CD14-positive monocyte (primary cell): ENCODE results near the gene LTV1. TPM values are rescaled to one million over a fixed set of nuclear protein-coding genes. Genes with fewer than 3 reads are reported as not detected.

ENCODE experiments used
- DNase-seq, 3 donors: peaks; one replicate each; pipeline ENCODE4 v3.0.0-alpha.2; 2011 to 2022
- H2AFZ ChIP-seq: 2 replicates; pipeline ENCODE4 v1.6.0; 2012; ENCODE audit warnings: mild to moderate bottlenecking, low read depth, low read length, inconsistent platforms; ENCODE audit not compliant: insufficient read depth, poor library complexity, severe bottlenecking
- H3K27ac ChIP-seq, 2 donors: 1 replicate in 1 of 2; 2 replicates in 1 of 2; pipeline ENCODE4 v1.5.1; 2012 to 2013; ENCODE audit warnings: low read length in 2 of 2, control low read depth in 1 of 2, inconsistent platforms in 1 of 2, low read depth in 1 of 2, mild to moderate bottlenecking in 1 of 2
- H3K27me3 ChIP-seq, 2 donors: one replicate each; pipeline versions ENCODE4 v1.6.0 to v1.6.1; 2011 to 2013; ENCODE audit warnings: low read length in 2 of 2; ENCODE audit not compliant: control insufficient read depth in 2 of 2, insufficient read depth in 2 of 2
- H3K36me3 ChIP-seq, 2 donors: replicated peaks in 1 of 2; 1 replicate in 1 of 2; 2 replicates in 1 of 2; pipeline versions ENCODE4 v1.5.1 to v1.6.1; 2012 to 2013; ENCODE audit warnings: low read length in 2 of 2, control low read depth in 1 of 2, inconsistent platforms in 1 of 2, mild to moderate bottlenecking in 1 of 2; ENCODE audit not compliant: insufficient read depth in 2 of 2, control insufficient read depth in 1 of 2
- H3K4me1 ChIP-seq, 2 donors: 1 replicate in 1 of 2; 2 replicates in 1 of 2; pipeline versions ENCODE4 v1.5.1 to v1.6.1; 2012 to 2013; ENCODE audit warnings: low read length in 2 of 2, control low read depth in 1 of 2, inconsistent platforms in 1 of 2, mild to moderate bottlenecking in 1 of 2, moderate library complexity in 1 of 2; ENCODE audit not compliant: insufficient read depth in 2 of 2, control insufficient read depth in 1 of 2
- H3K4me2 ChIP-seq: replicated peaks from 2 replicates; pipeline ENCODE3; 2012; ENCODE audit warnings: low read length, moderate library complexity, mild to moderate bottlenecking; ENCODE audit not compliant: poor library complexity, severe bottlenecking; ENCODE audit errors: extremely low read depth
- H3K4me3 ChIP-seq, 3 experiments: fragments of 200-600 bp in 1 of 3; sonication (generic) in 1 of 3; replicated peaks in 1 of 3; 1 replicate in 2 of 3; 2 replicates in 1 of 3; pipeline ENCODE4 v1.5.1; 2011 to 2013; ENCODE audit warnings: low read length in 3 of 3, mild to moderate bottlenecking in 3 of 3, control low read depth in 2 of 3, low read depth in 2 of 3, inconsistent platforms in 1 of 3, moderate library complexity in 1 of 3
- H3K79me2 ChIP-seq: 2 replicates; pipeline ENCODE4 v1.6.0; 2012; ENCODE audit warnings: mild to moderate bottlenecking, control low read depth, inconsistent platforms, low read length, moderate library complexity; ENCODE audit not compliant: insufficient read depth
- H3K9ac ChIP-seq: 2 replicates; pipeline ENCODE4 v1.6.0; 2017; ENCODE audit warnings: low read length, mild to moderate bottlenecking; ENCODE audit not compliant: insufficient read depth, poor library complexity, severe bottlenecking
- H3K9me3 ChIP-seq, 2 donors: replicated peaks in 1 of 2; 1 replicate in 1 of 2; 2 replicates in 1 of 2; pipeline versions ENCODE4 v1.5.1 to v1.6.1; 2012 to 2013; ENCODE audit warnings: low read length in 2 of 2, control low read depth in 1 of 2; ENCODE audit not compliant: control insufficient read depth in 1 of 2, insufficient read depth in 1 of 2
- H4K20me1 ChIP-seq: 2 replicates; pipeline ENCODE4 v1.6.0; 2012; ENCODE audit warnings: mild to moderate bottlenecking, low read length, control low read depth, moderate library complexity; ENCODE audit not compliant: insufficient read depth
- H3K27ac Mint-ChIP-seq, 7 donors: one replicate each; pipeline ENCODE4 v1.8.0; 2020; ENCODE audit warnings: mild to moderate bottlenecking in 7 of 7, mixed read lengths in 7 of 7, moderate library complexity in 6 of 7, inconsistent platforms in 2 of 7
- H3K27me3 Mint-ChIP-seq, 3 donors: one replicate each; pipeline ENCODE4 v1.8.0; 2021 to 2022; ENCODE audit warnings: low read depth in 3 of 3, mild to moderate bottlenecking in 3 of 3, mixed read lengths in 3 of 3, moderate library complexity in 3 of 3, inconsistent platforms in 1 of 3
- H3K36me3 Mint-ChIP-seq, 2 donors: one replicate each; pipeline ENCODE4 v1.8.0; 2020; ENCODE audit warnings: mixed read lengths in 2 of 2, inconsistent platforms in 1 of 2, mild to moderate bottlenecking in 1 of 2
- H3K4me1 Mint-ChIP-seq: one replicate; pipeline ENCODE4 v1.8.0; 2020; ENCODE audit warnings: mild to moderate bottlenecking, mixed read lengths
- H3K4me3 Mint-ChIP-seq, 2 donors: one replicate each; pipeline ENCODE4 v1.8.0; 2020; ENCODE audit warnings: mild to moderate bottlenecking in 2 of 2, mixed read lengths in 2 of 2, moderate library complexity in 1 of 2
- H3K9me3 Mint-ChIP-seq, 7 donors: one replicate each; pipeline ENCODE4 v1.8.0; 2020 to 2022; ENCODE audit warnings: mixed read lengths in 7 of 7, mild to moderate bottlenecking in 6 of 7, moderate library complexity in 6 of 7, inconsistent platforms in 2 of 7
- CTCF ChIP-seq: fragments of 200-600 bp; IDR thresholded peaks from one replicate; pipeline ENCODE4 v1.8.0; 2022; ENCODE audit warnings: antibody characterized with exemption, mild to moderate bottlenecking
- WGBS: methylation state at CpG from one replicate; pipeline ENCODE4 v1.1.5; 2013; ENCODE audit warnings: missing lambda C conversion rate; ENCODE audit not compliant: insufficient coverage; 5-methylcytosine and 5-hydroxymethylcytosine counted together
- intact Hi-C, 2 donors: fragments of 100-400 bp; cut with micrococcal nuclease; formaldehyde crosslinking; loops; one replicate each; pipeline versions ENCODE4 v1.15.0 to v1.15.1; 2023
- polyA plus RNA-seq, 3 donors: library from polyadenylated mRNA; depleted of rRNA in 1 of 3; unstranded in 2 of 3; stranded (reverse) in 1 of 3; fragments of 300-500 nt in 2 of 3; fragments of >200 nt in 1 of 3; fragmentation: Illumina TruSeq in 2 of 3; gene quantifications; 1 replicate in 2 of 3; 2 replicates in 1 of 3; pipeline ENCODE4 v1.2.3, GENCODE V29; 2012 to 2021
- small RNA-seq: library from RNA; depleted of rRNA; stranded (forward); fragments of <200 nt; gene quantifications from one replicate; pipeline ENCODE3, GENCODE V24; 2012; ENCODE audit warnings: low read depth; ENCODE audit not compliant: insufficient read length

The LTV1 gene
- polyA plus RNA-seq, 3 donors = 10.5 to 15.4 (median 11.6) TPM

- H3K27ac ChIP-seq = no peak overlapping the region
- no peak for TF ChIP-seq CTCF
- H3K27me3 ChIP-seq = no peaks in the 10 kb centered on the region
- no peak overlapping the region for H3K9ac ChIP-seq
- H3K4me3 ChIP-seq = no peak overlapping the region
- H3K36me3 ChIP-seq = no peaks in the 10 kb centered on the region
- WGBS = 100% methylated on average over 1 of the region's 1 CpG
- Mint-ChIP-seq H3K9me3 (peaks cover 16 to 52% (median 26%) of the 10 kb centered on the region in 7 donors), H3K4me1 (no peaks in the 10 kb centered on the region), H3K4me3 (no peak overlapping the region), H3K36me3 (peaks cover 6 to 12% of the 10 kb centered on the region in 2 donors), H3K27me3 (peaks cover 0 to 1% (median 1%) of the 10 kb centered on the region in 3 donors), H3K27ac (no peak overlapping the region)
- H3K4me2 ChIP-seq = no peak overlapping the region
- peaks cover 13 to 24% of the 10 kb centered on the region in 2 donors for H3K9me3 ChIP-seq
- H3K4me1 ChIP-seq = no peaks in the 10 kb centered on the region
- DNase-seq = no peak
- H4K20me1 ChIP-seq = no peaks in the 10 kb centered on the region
- intact Hi-C loops = no loop called here
- no peak overlapping the region for H2AFZ ChIP-seq
- H3K79me2 ChIP-seq = no peaks in the 10 kb centered on the region
Measured at GRCh38 chr6:143912671-143913070, 69.5 kb downstream of the LTV1 start.

Small RNA genes lying within 50 kb of the gene (small RNA-seq; reads per million reads assigned to genes)
- gene ZC2HC1B = not detected

Other genes with a start within 250 kb of the LTV1 start
- 10 to 100 TPM in 2 of 3 donors, 1 to 10 TPM in 1; 9.6 to 11.6 (median 11.2) TPM for gene PHACTR2, start 165.4 kb upstream of the LTV1 start, polyA plus RNA-seq
- gene ZC2HC1B, start 21.1 kb downstream of the LTV1 start, polyA plus RNA-seq = not detected
- 10 to 100 TPM; 11.6 to 60.7 (median 16.7) TPM for gene PLAGL1, start 164.9 kb downstream of the LTV1 start, polyA plus RNA-seq